CD14-positive monocyte (primary cell): ENCODE measurements around the gene DDX17. TPM values are rescaled to one million over a fixed set of nuclear protein-coding genes. Genes with fewer than 3 reads are reported as not detected.

ENCODE experiments used
- DNase-seq, 3 donors: peaks; one replicate each; pipeline ENCODE4 v3.0.0-alpha.2; 2011 to 2022
- H2AFZ ChIP-seq: 2 replicates; pipeline ENCODE4 v1.6.0; 2012; ENCODE audit warnings: mild to moderate bottlenecking, low read depth, low read length, inconsistent platforms; ENCODE audit not compliant: insufficient read depth, poor library complexity, severe bottlenecking
- H3K27ac ChIP-seq, 2 donors: 1 replicate in 1 of 2; 2 replicates in 1 of 2; pipeline ENCODE4 v1.5.1; 2012 to 2013; ENCODE audit warnings: low read length in 2 of 2, control low read depth in 1 of 2, inconsistent platforms in 1 of 2, low read depth in 1 of 2, mild to moderate bottlenecking in 1 of 2
- H3K27me3 ChIP-seq, 2 donors: one replicate each; pipeline versions ENCODE4 v1.6.0 to v1.6.1; 2011 to 2013; ENCODE audit warnings: low read length in 2 of 2; ENCODE audit not compliant: control insufficient read depth in 2 of 2, insufficient read depth in 2 of 2
- H3K36me3 ChIP-seq, 2 donors: replicated peaks in 1 of 2; 1 replicate in 1 of 2; 2 replicates in 1 of 2; pipeline versions ENCODE4 v1.5.1 to v1.6.1; 2012 to 2013; ENCODE audit warnings: low read length in 2 of 2, control low read depth in 1 of 2, inconsistent platforms in 1 of 2, mild to moderate bottlenecking in 1 of 2; ENCODE audit not compliant: insufficient read depth in 2 of 2, control insufficient read depth in 1 of 2
- H3K4me1 ChIP-seq, 2 donors: 1 replicate in 1 of 2; 2 replicates in 1 of 2; pipeline versions ENCODE4 v1.5.1 to v1.6.1; 2012 to 2013; ENCODE audit warnings: low read length in 2 of 2, control low read depth in 1 of 2, inconsistent platforms in 1 of 2, mild to moderate bottlenecking in 1 of 2, moderate library complexity in 1 of 2; ENCODE audit not compliant: insufficient read depth in 2 of 2, control insufficient read depth in 1 of 2
- H3K4me2 ChIP-seq: replicated peaks from 2 replicates; pipeline ENCODE3; 2012; ENCODE audit warnings: low read length, moderate library complexity, mild to moderate bottlenecking; ENCODE audit not compliant: poor library complexity, severe bottlenecking; ENCODE audit errors: extremely low read depth
- H3K4me3 ChIP-seq, 3 experiments: fragments of 200-600 bp in 1 of 3; sonication (generic) in 1 of 3; replicated peaks in 1 of 3; 1 replicate in 2 of 3; 2 replicates in 1 of 3; pipeline ENCODE4 v1.5.1; 2011 to 2013; ENCODE audit warnings: low read length in 3 of 3, mild to moderate bottlenecking in 3 of 3, control low read depth in 2 of 3, low read depth in 2 of 3, inconsistent platforms in 1 of 3, moderate library complexity in 1 of 3
- H3K79me2 ChIP-seq: 2 replicates; pipeline ENCODE4 v1.6.0; 2012; ENCODE audit warnings: mild to moderate bottlenecking, control low read depth, inconsistent platforms, low read length, moderate library complexity; ENCODE audit not compliant: insufficient read depth
- H3K9ac ChIP-seq: 2 replicates; pipeline ENCODE4 v1.6.0; 2017; ENCODE audit warnings: low read length, mild to moderate bottlenecking; ENCODE audit not compliant: insufficient read depth, poor library complexity, severe bottlenecking
- H3K9me3 ChIP-seq, 2 donors: replicated peaks in 1 of 2; 1 replicate in 1 of 2; 2 replicates in 1 of 2; pipeline versions ENCODE4 v1.5.1 to v1.6.1; 2012 to 2013; ENCODE audit warnings: low read length in 2 of 2, control low read depth in 1 of 2; ENCODE audit not compliant: control insufficient read depth in 1 of 2, insufficient read depth in 1 of 2
- H4K20me1 ChIP-seq: 2 replicates; pipeline ENCODE4 v1.6.0; 2012; ENCODE audit warnings: mild to moderate bottlenecking, low read length, control low read depth, moderate library complexity; ENCODE audit not compliant: insufficient read depth
- H3K27ac Mint-ChIP-seq, 7 donors: one replicate each; pipeline ENCODE4 v1.8.0; 2020; ENCODE audit warnings: mild to moderate bottlenecking in 7 of 7, mixed read lengths in 7 of 7, moderate library complexity in 6 of 7, inconsistent platforms in 2 of 7
- H3K27me3 Mint-ChIP-seq, 3 donors: one replicate each; pipeline ENCODE4 v1.8.0; 2021 to 2022; ENCODE audit warnings: low read depth in 3 of 3, mild to moderate bottlenecking in 3 of 3, mixed read lengths in 3 of 3, moderate library complexity in 3 of 3, inconsistent platforms in 1 of 3
- H3K36me3 Mint-ChIP-seq, 2 donors: one replicate each; pipeline ENCODE4 v1.8.0; 2020; ENCODE audit warnings: mixed read lengths in 2 of 2, inconsistent platforms in 1 of 2, mild to moderate bottlenecking in 1 of 2
- H3K4me1 Mint-ChIP-seq: one replicate; pipeline ENCODE4 v1.8.0; 2020; ENCODE audit warnings: mild to moderate bottlenecking, mixed read lengths
- H3K4me3 Mint-ChIP-seq, 2 donors: one replicate each; pipeline ENCODE4 v1.8.0; 2020; ENCODE audit warnings: mild to moderate bottlenecking in 2 of 2, mixed read lengths in 2 of 2, moderate library complexity in 1 of 2
- H3K9me3 Mint-ChIP-seq, 7 donors: one replicate each; pipeline ENCODE4 v1.8.0; 2020 to 2022; ENCODE audit warnings: mixed read lengths in 7 of 7, mild to moderate bottlenecking in 6 of 7, moderate library complexity in 6 of 7, inconsistent platforms in 2 of 7
- WGBS: methylation state at CpG from one replicate; pipeline ENCODE4 v1.1.5; 2013; ENCODE audit warnings: missing lambda C conversion rate; ENCODE audit not compliant: insufficient coverage; 5-methylcytosine and 5-hydroxymethylcytosine counted together
- intact Hi-C, 2 donors: fragments of 100-400 bp; cut with micrococcal nuclease; formaldehyde crosslinking; loops; one replicate each; pipeline versions ENCODE4 v1.15.0 to v1.15.1; 2023
- polyA plus RNA-seq, 3 donors: library from polyadenylated mRNA; depleted of rRNA in 1 of 3; unstranded in 2 of 3; stranded (reverse) in 1 of 3; fragments of 300-500 nt in 2 of 3; fragments of >200 nt in 1 of 3; fragmentation: Illumina TruSeq in 2 of 3; gene quantifications; 1 replicate in 2 of 3; 2 replicates in 1 of 3; pipeline ENCODE4 v1.2.3, GENCODE V29; 2012 to 2021
- TF ChIP-seq, protein P1 (sequence below): fragments of 200-600 bp; IDR thresholded peaks from one replicate; pipeline ENCODE4 v1.8.0; 2022; ENCODE audit warnings: antibody characterized with exemption, mild to moderate bottlenecking

DDX17 gene
- polyA plus RNA-seq, 3 donors, result 31.4 to 434 (median 36.3) TPM

DNA sequence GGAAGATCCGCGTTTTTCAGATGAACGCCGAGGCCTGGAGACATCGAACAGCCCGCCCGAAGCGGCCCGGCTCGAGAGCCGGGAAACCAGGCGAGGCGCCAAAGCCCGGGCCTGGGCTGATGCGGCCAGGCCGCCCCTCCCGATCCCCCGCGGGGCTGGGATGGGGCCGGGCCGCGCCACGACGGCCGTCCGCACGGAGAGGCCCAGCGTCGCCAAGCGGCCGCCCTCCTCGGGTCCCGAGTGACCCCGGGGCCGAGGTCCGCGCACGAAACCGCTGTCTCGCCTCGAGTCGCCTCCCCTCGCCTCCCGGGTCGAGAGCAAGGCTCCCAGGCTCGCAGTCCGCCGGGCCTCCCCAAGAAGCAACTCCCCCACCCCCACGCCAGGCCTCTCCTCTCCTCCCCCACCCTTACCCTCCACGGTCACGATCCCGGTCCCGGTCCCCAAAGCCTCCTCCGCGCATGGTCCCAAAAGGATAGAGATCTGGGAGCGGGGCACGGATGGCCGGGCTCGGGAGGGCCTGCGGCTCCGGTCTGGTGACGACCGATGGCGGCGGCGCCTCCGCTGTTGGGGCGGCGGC, 482 bp downstream of the DDX17 start:
- Histone ChIP-seq H4K20me1 (peaks cover 36% of the 10 kb centered on the region), H3K4me2 (peak overlapping the region; percentile 82), H3K9me3 (no peaks in the 10 kb centered on the region), H3K27ac (peak overlapping the region; percentile 98 to 99), H3K4me3 (peak overlapping the region; percentile 84 to 95 (median 94)), H3K36me3 (peaks cover 18 to 31% of the 10 kb centered on the region in 2 donors), H3K4me1 (peaks cover 28 to 43% of the 10 kb centered on the region in 2 donors), H3K27me3 (peaks cover 0 to 5% of the 10 kb centered on the region in 2 donors), H3K9ac (peak overlapping the region; percentile 100), H2AFZ (peak overlapping the region; percentile 67), H3K79me2 (peaks cover 56% of the 10 kb centered on the region)
- TF ChIP-seq, protein P1, sequence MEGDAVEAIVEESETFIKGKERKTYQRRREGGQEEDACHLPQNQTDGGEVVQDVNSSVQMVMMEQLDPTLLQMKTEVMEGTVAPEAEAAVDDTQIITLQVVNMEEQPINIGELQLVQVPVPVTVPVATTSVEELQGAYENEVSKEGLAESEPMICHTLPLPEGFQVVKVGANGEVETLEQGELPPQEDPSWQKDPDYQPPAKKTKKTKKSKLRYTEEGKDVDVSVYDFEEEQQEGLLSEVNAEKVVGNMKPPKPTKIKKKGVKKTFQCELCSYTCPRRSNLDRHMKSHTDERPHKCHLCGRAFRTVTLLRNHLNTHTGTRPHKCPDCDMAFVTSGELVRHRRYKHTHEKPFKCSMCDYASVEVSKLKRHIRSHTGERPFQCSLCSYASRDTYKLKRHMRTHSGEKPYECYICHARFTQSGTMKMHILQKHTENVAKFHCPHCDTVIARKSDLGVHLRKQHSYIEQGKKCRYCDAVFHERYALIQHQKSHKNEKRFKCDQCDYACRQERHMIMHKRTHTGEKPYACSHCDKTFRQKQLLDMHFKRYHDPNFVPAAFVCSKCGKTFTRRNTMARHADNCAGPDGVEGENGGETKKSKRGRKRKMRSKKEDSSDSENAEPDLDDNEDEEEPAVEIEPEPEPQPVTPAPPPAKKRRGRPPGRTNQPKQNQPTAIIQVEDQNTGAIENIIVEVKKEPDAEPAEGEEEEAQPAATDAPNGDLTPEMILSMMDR, result no peak
- intact Hi-C loops, result loop anchor here in 1 of 2 donors (5.0 kb wide), 1 partner anchor 42 kb away; no protein-coding TSS in a partner anchor
- peak; percentile 34 to 58 (median 51) for DNase-seq
- peaks cover 27 to 39% of the 10 kb centered on the region in 2 donors for H3K36me3 Mint-ChIP-seq
- peak overlapping the region; percentile 99 to 100 (median 100) for H3K27ac Mint-ChIP-seq
- under 1% methylated on average over 69 of the region's 69 CpGs for WGBS
- peaks cover 4 to 6% (median 4%) of the 10 kb centered on the region in 3 donors for H3K27me3 Mint-ChIP-seq
- peaks cover 0 to 3% (median 0%) of the 10 kb centered on the region in 7 donors for H3K9me3 Mint-ChIP-seq
- H3K4me3 Mint-ChIP-seq, result peak overlapping the region; percentile 93 to 98
- H3K4me1 Mint-ChIP-seq, result peaks cover 36% of the 10 kb centered on the region

DNA sequence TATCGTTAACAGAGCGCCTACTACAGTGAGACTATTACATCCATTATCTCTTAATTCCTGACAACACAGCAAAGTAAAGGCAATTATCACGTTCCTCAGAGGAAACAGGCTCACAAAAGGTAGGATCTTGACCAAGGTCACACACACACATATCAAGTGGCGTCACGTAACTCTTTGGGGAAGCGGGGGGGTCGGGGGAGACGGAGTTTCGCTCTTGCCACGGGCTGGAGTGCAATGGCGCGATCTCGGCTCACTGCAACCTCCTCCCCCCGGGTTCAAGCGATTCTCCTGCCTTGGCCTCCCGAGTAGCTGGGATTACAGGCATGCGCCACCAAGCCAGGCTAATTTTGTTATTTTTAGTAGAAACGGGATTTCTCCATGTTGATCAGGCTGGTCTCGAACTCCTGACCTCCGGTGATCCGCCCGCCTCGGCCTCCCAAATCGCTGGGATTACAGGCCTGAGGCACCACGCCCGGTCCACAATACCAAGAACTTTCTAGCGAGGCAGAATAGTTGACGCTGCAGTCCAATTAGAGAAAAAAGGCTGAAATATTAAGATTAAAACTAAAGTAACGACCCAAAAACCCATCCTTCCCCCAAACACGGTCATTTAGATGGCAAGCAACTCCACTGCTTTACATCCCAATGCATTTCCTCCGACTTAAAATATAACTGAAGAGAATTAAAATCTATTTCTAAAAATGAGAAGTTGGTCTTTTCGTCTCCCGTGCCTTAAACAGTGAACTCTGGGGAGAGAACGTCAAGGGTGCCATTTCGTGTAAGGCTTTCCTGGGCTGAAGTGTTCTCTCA, 1.2 kb downstream of the DDX17 start:
- Histone ChIP-seq H4K20me1 (peaks cover 43% of the 10 kb centered on the region), H3K36me3 (peaks cover 22 to 38% of the 10 kb centered on the region in 2 donors), H3K4me1 (peaks cover 25 to 37% of the 10 kb centered on the region in 2 donors), H2AFZ (peak overlapping the region; percentile 67), H3K27ac (peak overlapping the region; percentile 98 to 99), H3K4me3 (peak overlapping the region; percentile 84 to 95 (median 94)), H3K79me2 (peaks cover 61% of the 10 kb centered on the region), H3K27me3 (no peaks in the 10 kb centered on the region), H3K9ac (peak overlapping the region; percentile 100), H3K9me3 (no peaks in the 10 kb centered on the region), H3K4me2 (peak overlapping the region; percentile 82)
- 1% methylated on average over 11 of the region's 35 CpGs for WGBS
- H3K4me1 Mint-ChIP-seq, result peaks cover 31% of the 10 kb centered on the region
- intact Hi-C loops, result loop anchor here in 1 of 2 donors (5.0 kb wide), 1 partner anchor 42 kb away; no protein-coding TSS in a partner anchor
- H3K4me3 Mint-ChIP-seq, result peak overlapping the region; percentile 92 to 95
- peak; percentile 58 to 78 (median 72) for DNase-seq
- TF ChIP-seq, protein P1, result no peak
- peaks cover 32 to 46% of the 10 kb centered on the region in 2 donors for H3K36me3 Mint-ChIP-seq
- H3K27me3 Mint-ChIP-seq, result peaks cover 1 to 4% (median 3%) of the 10 kb centered on the region in 3 donors
- H3K9me3 Mint-ChIP-seq, result peaks cover 0 to 3% (median 0%) of the 10 kb centered on the region in 7 donors
- peak overlapping the region; percentile 95 to 99 (median 98) for H3K27ac Mint-ChIP-seq
